IMR-90 (cell line): Measurements from ENCODE around the gene ZNF41. TPM values are rescaled to one million over a fixed set of nuclear protein-coding genes. Genes with fewer than 3 reads are reported as not detected.

ENCODE experiments used
- ATAC-seq: fragments of 200-7000 bp; cut with Tn5 transposase; 2 replicates; pipeline ENCODE4 v1.9.1; 2020; ENCODE audit warnings: low read depth, mild to moderate bottlenecking, moderate library complexity
- BruUV-seq: library from RNA; stranded (reverse); fragments of 400-500 nt; replicated peaks from 2 replicates; lab custom pipeline; 2021; lab: Mats Ljungman, UMichigan
- CTCF ChIA-PET: fragments of 300-600 bp; formaldehyde crosslinking; extraction: SDS; loops from one replicate; lab custom pipeline; 2021; ENCODE audit warnings: antibody characterized with exemption; lab: Yijun Ruan, JAX
- POLR2A ChIA-PET: fragments of 300-600 bp; sonication (Branson Sonifier 250); formaldehyde crosslinking; loops from one replicate; lab custom pipeline; 2022; ENCODE audit warnings: antibody characterized with exemption; ENCODE audit not compliant: unreplicated experiment; lab: Charles Lee
- DNase-seq: peaks from one replicate; pipeline ENCODE4 v3.0.0; 2013
- H2AFZ ChIP-seq: replicated peaks from 2 replicates; pipeline ENCODE3; 2013; ENCODE audit warnings: low read length, mild to moderate bottlenecking; ENCODE audit not compliant: poor library complexity
- H2AK5ac ChIP-seq: 2 replicates; pipeline ENCODE4 v1.6.1; 2013; ENCODE audit warnings: low read depth, low read length, inconsistent platforms
- H2AK9ac ChIP-seq: replicated peaks from 2 replicates; pipeline ENCODE3; 2013; ENCODE audit warnings: mild to moderate bottlenecking, low read depth, low read length, moderate library complexity; ENCODE audit not compliant: poor library complexity
- H2BK120ac ChIP-seq: 2 replicates; pipeline ENCODE4 v1.6.1; 2013; ENCODE audit warnings: low read depth, low read length, inconsistent platforms
- H2BK15ac ChIP-seq: 3 replicates; pipeline ENCODE4 v1.6.1; 2013; ENCODE audit warnings: low read depth, low read length, inconsistent platforms
- H2BK20ac ChIP-seq: 2 replicates; pipeline ENCODE4 v1.6.1; 2013; ENCODE audit warnings: low read depth, mild to moderate bottlenecking, inconsistent platforms, low read length, moderate library complexity
- H2BK5ac ChIP-seq: 2 replicates; pipeline ENCODE4 v1.6.1; 2013; ENCODE audit warnings: mild to moderate bottlenecking, low read depth, low read length, inconsistent platforms; ENCODE audit not compliant: poor library complexity, severe bottlenecking
- H3K14ac ChIP-seq: replicated peaks from 2 replicates; pipeline ENCODE4 v1.6.1; 2013; ENCODE audit warnings: low read depth, low read length, inconsistent platforms
- H3K18ac ChIP-seq: 2 replicates; pipeline ENCODE4 v1.6.1; 2013; ENCODE audit warnings: low read depth, low read length, control low read depth
- H3K23ac ChIP-seq: 2 replicates; pipeline ENCODE4 v1.6.1; 2013; ENCODE audit warnings: low read depth, low read length, inconsistent platforms
- H3K27ac ChIP-seq: 2 replicates; pipeline ENCODE4 v1.5.1; 2013; ENCODE audit warnings: mild to moderate bottlenecking, control low read depth, low read length; ENCODE audit not compliant: insufficient read depth
- H3K27me3 ChIP-seq: 2 replicates; pipeline ENCODE4 v1.6.1; 2013; ENCODE audit warnings: low read length; ENCODE audit not compliant: control insufficient read depth, insufficient read depth
- H3K36me3 ChIP-seq: 2 replicates; pipeline ENCODE4 v1.6.1; 2013; ENCODE audit warnings: low read length, mixed read lengths; ENCODE audit not compliant: control insufficient read depth, insufficient read depth
- H3K4ac ChIP-seq: 2 replicates; pipeline ENCODE4 v1.6.1; 2013; ENCODE audit warnings: low read depth, low read length, inconsistent platforms
- H3K4me1 ChIP-seq: 2 replicates; pipeline ENCODE4 v1.6.1; 2013; ENCODE audit warnings: low read length, mixed read lengths; ENCODE audit not compliant: control insufficient read depth, insufficient read depth
- H3K4me2 ChIP-seq: 2 replicates; pipeline ENCODE4 v1.6.1; 2013; ENCODE audit warnings: low read depth, mild to moderate bottlenecking, control low read depth, low read length, moderate library complexity
- H3K4me3 ChIP-seq: 2 replicates; pipeline ENCODE4 v1.5.1; 2013; ENCODE audit warnings: low read depth, mild to moderate bottlenecking, control low read depth, low read length, moderate library complexity; ENCODE audit not compliant: insufficient read depth
- H3K56ac ChIP-seq: 2 replicates; pipeline ENCODE4 v1.6.1; 2013; ENCODE audit warnings: low read length, inconsistent platforms; ENCODE audit not compliant: insufficient read depth; ENCODE audit errors: extremely low read depth
- H3K79me1 ChIP-seq, 2 experiments: 2 replicates each; pipeline ENCODE4 v1.6.1; 2013; ENCODE audit warnings: low read length in 2 of 2, inconsistent platforms in 1 of 2, low read depth in 1 of 2
- H3K9ac ChIP-seq: 2 replicates; pipeline ENCODE4 v1.6.1; 2013; ENCODE audit warnings: low read depth, low read length, control low read depth
- H3K9me1 ChIP-seq: 2 replicates; pipeline ENCODE4 v1.6.1; 2013; ENCODE audit warnings: low read length, inconsistent platforms; ENCODE audit not compliant: insufficient read depth
- H3K9me3 ChIP-seq: 2 replicates; pipeline ENCODE4 v1.6.1; 2013; ENCODE audit warnings: low read length; ENCODE audit not compliant: control insufficient read depth, insufficient read depth
- H4K20me1 ChIP-seq: 2 replicates; pipeline ENCODE4 v1.6.1; 2013; ENCODE audit warnings: low read length, inconsistent platforms; ENCODE audit not compliant: insufficient read depth
- H4K5ac ChIP-seq: 2 replicates; pipeline ENCODE4 v1.6.1; 2013; ENCODE audit warnings: mild to moderate bottlenecking, low read depth, low read length, control low read depth
- H4K8ac ChIP-seq, 2 experiments: 2 replicates each; pipeline ENCODE4 v1.6.1; 2013; ENCODE audit warnings: low read depth in 2 of 2, low read length in 2 of 2, control low read depth in 1 of 2, inconsistent platforms in 1 of 2
- H4K91ac ChIP-seq: 2 replicates; pipeline ENCODE4 v1.6.1; 2013; ENCODE audit warnings: low read depth, low read length, inconsistent platforms; ENCODE audit not compliant: insufficient read depth
- CEBPB ChIP-seq: IDR thresholded peaks from 2 replicates; pipeline ENCODE4 v1.6.1; 2012; ENCODE audit warnings: low read depth, low read length, improper control_type of control experiment
- CHD1 ChIP-seq: IDR thresholded peaks from 2 replicates; pipeline ENCODE4 v1.6.1; 2012; ENCODE audit warnings: low read depth, low read length, improper control_type of control experiment
- MAFK ChIP-seq: IDR thresholded peaks from 2 replicates; pipeline ENCODE4 v1.6.1; 2012; ENCODE audit warnings: low read depth, low read length, improper control_type of control experiment
- MAZ ChIP-seq: IDR thresholded peaks from 2 replicates; pipeline ENCODE4 v1.6.1; 2012; ENCODE audit warnings: low read depth, mild to moderate bottlenecking, low read length, improper control_type of control experiment, moderate library complexity, borderline replicate concordance
- MXI1 ChIP-seq: IDR thresholded peaks from 2 replicates; pipeline ENCODE4 v1.6.1; 2012; ENCODE audit warnings: low read depth, mild to moderate bottlenecking, low read length, moderate library complexity, borderline replicate concordance
- RAD21 ChIP-seq: IDR thresholded peaks from 2 replicates; pipeline ENCODE4 v1.6.1; 2012; ENCODE audit warnings: low read length, improper control_type of control experiment
- RFX5 ChIP-seq: IDR thresholded peaks from 2 replicates; pipeline ENCODE4 v1.8.0; 2012; ENCODE audit warnings: low read depth, mild to moderate bottlenecking, low read length, moderate library complexity
- USF2 ChIP-seq: fragments of 150-350 bp; IDR thresholded peaks from 2 replicates; pipeline ENCODE4 v1.6.1; 2017; ENCODE audit warnings: mild to moderate bottlenecking, antibody characterized with exemption, low read length, low read depth
- WGBS, 2 experiments: methylation state at CpG; one replicate each; pipeline versions ENCODE4 v1.1.5 to v1.1.7; 2013; ENCODE audit warnings: missing lambda C conversion rate in 2 of 2; ENCODE audit not compliant: insufficient read length in 1 of 2; ENCODE audit errors: extremely low coverage in 2 of 2; 5-methylcytosine and 5-hydroxymethylcytosine counted together
- dilution Hi-C: fragments of 300-500 bp; cut with HindIII; formaldehyde crosslinking; loops from one replicate; pipeline ENCODE4 v1.14.3; 2018; ENCODE audit warnings: low sequenced_read_pairs; ENCODE audit not compliant: unreplicated experiment
- in situ Hi-C: fragments of 300-500 bp; cut with MboI; formaldehyde crosslinking; loops from 3 replicates; pipeline ENCODE4 v1.14.3; 2019; ENCODE audit warnings: low sequenced_read_pairs, inconsistent platforms, mixed read lengths
- intact Hi-C: fragments of 100-400 bp; cut with micrococcal nuclease; formaldehyde crosslinking; loops from 2 replicates; pipeline ENCODE4 v1.10.0; 2022
- polyA plus RNA-seq, 3 experiments: library from polyadenylated mRNA; depleted of rRNA; stranded (reverse); fragments of >200 nt; gene quantifications; 2 replicates each; pipeline ENCODE4 v1.2.3, GENCODE V29; 2012; ENCODE audit warnings: low replicate concordance in 1 of 3
- total RNA-seq: library from RNA; depleted of rRNA; stranded (reverse); fragments of >200 nt; gene quantifications from 2 replicates; pipeline ENCODE4 v1.2.3, GENCODE V29; 2012

ZNF41 gene
- total and polyA plus RNA-seq, 2 of the 4 experiments (the other 2 are of a cell fraction), result 2.8 to 8.1 TPM

- H3K4ac ChIP-seq, result no peak overlapping the region
Measured at GRCh38 chrX:47489507-47490275, 6.7 kb upstream of the ZNF41 start.

More at GRCh38 chrX:47489507-47490275, 6.7 kb upstream of the ZNF41 start:
- POLR2A ChIA-PET, result no interaction called here
- CTCF ChIA-PET, result no interaction called here
- no peak overlapping the region for H3K56ac ChIP-seq
- in situ Hi-C loops, result no loop called here
- H3K18ac ChIP-seq, result no peak overlapping the region
- no peaks in the 10 kb centered on the region for H3K27me3 ChIP-seq
- no TSS peak for BruUV-seq
- no peak overlapping the region for H3K27ac ChIP-seq
- H3K4me1 ChIP-seq, result peaks cover 2% of the 10 kb centered on the region; the same call in 1 of the 2 replicates
- H3K23ac ChIP-seq, result no peak overlapping the region
- ATAC-seq, result no peak
- no peaks in the 10 kb centered on the region; the same call in 1 of the 2 replicates for H3K9me1 ChIP-seq
- H4K8ac ChIP-seq, result no peak overlapping the region
- no peak overlapping the region for H4K91ac ChIP-seq
- H4K20me1 ChIP-seq, result no peaks in the 10 kb centered on the region
- no peak overlapping the region for H2BK20ac ChIP-seq
- no peak overlapping the region for H2BK5ac ChIP-seq
- dilution Hi-C loops, result no loop called here
- no peak overlapping the region for H2AK9ac ChIP-seq
- H3K36me3 ChIP-seq, result no peaks in the 10 kb centered on the region
- H3K14ac ChIP-seq, result no peak overlapping the region
- H2AK5ac ChIP-seq, result no peak overlapping the region
- no peak for DNase-seq
- H4K5ac ChIP-seq, result no peak overlapping the region
- 67% methylated on average over 1 of the region's 6 CpGs; no CpG with 5 or more reads in 1 of the 2 experiments for WGBS, 2 experiments
- no peak overlapping the region for H2BK120ac ChIP-seq
- H3K9me3 ChIP-seq, result no peaks in the 10 kb centered on the region
- H3K9ac ChIP-seq, result no peak overlapping the region
- peaks cover 0 to 6% of the 10 kb centered on the region in 2 experiments; a peak in 2 of 4 replicates for H3K79me1 ChIP-seq
- intact Hi-C loops, result no loop called here
- no peak overlapping the region for H3K4me2 ChIP-seq
- TF ChIP-seq CEBPB (no peak), CHD1 (no peak), RAD21 (no peak), MXI1 (no peak), MAFK (no peak), USF2 (no peak), RFX5 (no peak), MAZ (no peak)
- H3K4me3 ChIP-seq, result no peak overlapping the region
- H2BK15ac ChIP-seq, result no peak overlapping the region
- no peak overlapping the region for H2AFZ ChIP-seq
